ENCODE data around the gene OLFML2A. TPM values are rescaled to one million over a fixed set of nuclear protein-coding genes. Genes with fewer than 3 reads are reported as not detected.

OLFML2A gene
- total RNA-seq, 6 donors from 2014 or later: 4.2 to 35.6 (median 12.2) TPM

DNA sequence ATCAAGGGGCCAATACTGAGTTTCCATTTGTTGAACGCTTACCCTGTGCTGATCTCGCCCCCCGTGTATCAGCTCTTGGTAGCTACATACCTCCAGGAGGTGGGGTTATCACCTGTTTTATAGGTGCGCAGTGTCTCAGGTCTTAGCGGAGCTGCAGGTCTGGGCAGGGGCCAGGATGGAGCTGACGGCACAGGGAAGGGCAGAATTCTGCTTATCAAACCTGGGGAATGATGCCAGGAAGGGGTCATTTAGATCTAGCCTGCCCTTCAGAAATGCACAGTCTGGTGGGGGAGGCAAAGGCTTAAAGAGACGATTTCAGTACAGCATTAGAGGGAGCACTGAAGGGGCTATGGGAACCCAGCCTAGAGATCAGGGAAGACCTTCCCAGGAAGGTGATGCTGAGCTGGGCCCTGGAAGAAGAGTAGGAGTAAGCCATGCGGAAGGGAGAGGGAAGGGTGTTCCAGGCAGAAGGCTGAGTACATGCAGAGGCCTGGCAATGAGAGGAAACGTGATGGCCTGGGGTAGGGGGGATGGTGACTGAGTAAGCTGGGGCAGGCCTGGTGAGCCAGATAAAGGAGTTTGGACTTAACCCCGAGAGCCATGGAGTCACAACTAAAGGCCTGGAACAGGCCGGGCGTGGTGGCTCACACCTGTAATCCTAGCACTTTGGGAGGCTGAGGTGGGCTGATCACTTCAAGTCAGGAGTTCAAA lies 31.5 kb downstream of the OLFML2A start:
- no peak for ATAC-seq (ENCODE audit: low FRiP score in 2 of 2)

DNA sequence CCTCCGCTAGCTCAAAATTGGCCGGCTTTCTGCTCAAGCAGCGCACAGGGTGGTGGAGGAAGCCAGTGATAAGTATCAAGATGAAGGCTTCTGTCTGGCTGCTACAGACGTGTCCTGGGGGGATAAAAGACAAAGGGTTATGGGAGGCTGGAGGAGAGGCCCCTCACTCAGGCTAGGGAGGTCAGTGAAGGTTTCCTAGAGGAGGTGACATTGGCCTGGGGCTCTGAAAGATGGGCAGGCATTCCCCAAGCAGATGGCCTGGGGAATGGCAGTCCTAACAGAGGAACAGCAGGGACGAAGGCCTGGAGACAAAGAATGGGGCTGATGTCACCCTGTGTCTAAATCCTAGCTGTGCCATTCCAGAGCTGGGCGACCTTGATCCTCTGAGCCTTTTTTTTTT lies 32.3 kb downstream of the OLFML2A start:
- WGBS, 2 donors: 90 to 96% methylated on average over 6 of the region's 6 CpGs
- H3K9me3 ChIP-seq: no peaks in the 10 kb centered on the region
- no peak overlapping the region for H3K4me3 ChIP-seq
- H3K27ac ChIP-seq: no peak overlapping the region
- peaks cover 0 to 15% (median 0%) of the 10 kb centered on the region in 4 donors for H3K36me3 ChIP-seq
- no peak for TF ChIP-seq POLR2AphosphoS5 (IDR thresholded peaks at IDR 0.05)
- TF ChIP-seq EP300 (IDR thresholded peaks at IDR 0.05): no peak
- TF ChIP-seq, protein P1, sequence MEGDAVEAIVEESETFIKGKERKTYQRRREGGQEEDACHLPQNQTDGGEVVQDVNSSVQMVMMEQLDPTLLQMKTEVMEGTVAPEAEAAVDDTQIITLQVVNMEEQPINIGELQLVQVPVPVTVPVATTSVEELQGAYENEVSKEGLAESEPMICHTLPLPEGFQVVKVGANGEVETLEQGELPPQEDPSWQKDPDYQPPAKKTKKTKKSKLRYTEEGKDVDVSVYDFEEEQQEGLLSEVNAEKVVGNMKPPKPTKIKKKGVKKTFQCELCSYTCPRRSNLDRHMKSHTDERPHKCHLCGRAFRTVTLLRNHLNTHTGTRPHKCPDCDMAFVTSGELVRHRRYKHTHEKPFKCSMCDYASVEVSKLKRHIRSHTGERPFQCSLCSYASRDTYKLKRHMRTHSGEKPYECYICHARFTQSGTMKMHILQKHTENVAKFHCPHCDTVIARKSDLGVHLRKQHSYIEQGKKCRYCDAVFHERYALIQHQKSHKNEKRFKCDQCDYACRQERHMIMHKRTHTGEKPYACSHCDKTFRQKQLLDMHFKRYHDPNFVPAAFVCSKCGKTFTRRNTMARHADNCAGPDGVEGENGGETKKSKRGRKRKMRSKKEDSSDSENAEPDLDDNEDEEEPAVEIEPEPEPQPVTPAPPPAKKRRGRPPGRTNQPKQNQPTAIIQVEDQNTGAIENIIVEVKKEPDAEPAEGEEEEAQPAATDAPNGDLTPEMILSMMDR (IDR thresholded peaks at IDR 0.05): no peak
- no peak for TF ChIP-seq POLR2A (IDR thresholded peaks at IDR 0.05)
- peaks cover 0 to 6% (median 0%) of the 10 kb centered on the region in 4 donors for H3K4me1 ChIP-seq
- DNase-seq (no peak), ATAC-seq (ENCODE audit: low FRiP score in 2 of 2) (no peak)
- H3K27me3 ChIP-seq: no peaks in the 10 kb centered on the region

More for the DNA sequence above, 31.5 kb downstream of the OLFML2A start:
- Histone ChIP-seq H3K36me3 (peaks cover 0 to 15% (median 0%) of the 10 kb centered on the region in 4 donors), H3K9me3 (no peaks in the 10 kb centered on the region), H3K27ac (no peak overlapping the region), H3K4me3 (no peak overlapping the region), H3K4me1 (peaks cover 0 to 6% (median 0%) of the 10 kb centered on the region in 4 donors), H3K27me3 (no peaks in the 10 kb centered on the region)
- WGBS, 2 donors: 86 to 88% methylated on average over 10 to 12 of the region's 12 CpGs
- DNase-seq: no peak
- TF ChIP-seq POLR2AphosphoS5 (IDR thresholded peaks at IDR 0.05) (no peak), POLR2A (IDR thresholded peaks at IDR 0.05) (no peak), EP300 (IDR thresholded peaks at IDR 0.05) (no peak)
- TF ChIP-seq, protein P1 (IDR thresholded peaks at IDR 0.05): no peak

DNA sequence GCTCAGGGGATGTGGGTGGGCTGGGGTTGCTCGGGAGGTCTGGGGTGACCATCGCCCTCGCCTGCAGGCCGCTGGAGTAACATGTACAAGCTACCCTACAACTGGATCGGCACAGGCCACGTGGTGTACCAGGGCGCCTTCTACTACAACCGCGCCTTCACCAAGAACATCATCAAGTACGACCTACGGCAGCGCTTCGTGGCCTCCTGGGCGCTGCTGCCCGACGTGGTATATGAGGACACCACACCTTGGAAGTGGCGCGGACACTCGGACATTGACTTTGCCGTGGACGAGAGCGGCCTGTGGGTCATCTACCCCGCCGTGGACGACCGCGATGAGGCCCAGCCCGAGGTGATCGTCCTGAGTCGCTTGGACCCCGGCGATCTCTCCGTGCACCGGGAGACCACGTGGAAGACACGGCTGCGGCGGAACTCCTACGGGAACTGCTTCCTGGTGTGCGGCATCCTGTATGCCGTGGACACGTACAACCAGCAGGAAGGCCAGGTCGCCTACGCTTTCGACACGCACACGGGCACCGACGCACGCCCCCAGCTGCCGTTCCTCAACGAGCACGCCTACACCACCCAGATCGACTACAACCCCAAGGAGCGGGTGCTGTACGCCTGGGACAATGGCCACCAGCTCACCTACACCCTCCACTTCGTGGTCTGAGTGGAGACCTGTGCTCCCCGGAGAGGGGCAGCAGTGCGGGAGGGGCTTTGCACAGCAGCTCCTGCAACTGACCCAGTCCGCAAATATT lies 33.0 kb downstream of the OLFML2A start:
- TF ChIP-seq, protein P1 (IDR thresholded peaks at IDR 0.05): no peak
- TF ChIP-seq EP300 (IDR thresholded peaks at IDR 0.05) (no peak), POLR2AphosphoS5 (IDR thresholded peaks at IDR 0.05) (no peak), POLR2A (IDR thresholded peaks at IDR 0.05) (no peak)
- DNase-seq (peak in 1 of 2 donors; percentile 79), ATAC-seq (ENCODE audit: low FRiP score in 2 of 2) (no peak)
- Histone ChIP-seq H3K27me3 (no peaks in the 10 kb centered on the region), H3K9me3 (no peaks in the 10 kb centered on the region), H3K27ac (no peak overlapping the region), H3K4me3 (no peak overlapping the region), H3K36me3 (peaks cover 0 to 15% (median 0%) of the 10 kb centered on the region in 4 donors), H3K4me1 (peaks cover 0 to 6% (median 0%) of the 10 kb centered on the region in 4 donors)
- WGBS, 2 donors: 95 to 97% methylated on average over 33 to 59 of the region's 60 CpGs

DNA sequence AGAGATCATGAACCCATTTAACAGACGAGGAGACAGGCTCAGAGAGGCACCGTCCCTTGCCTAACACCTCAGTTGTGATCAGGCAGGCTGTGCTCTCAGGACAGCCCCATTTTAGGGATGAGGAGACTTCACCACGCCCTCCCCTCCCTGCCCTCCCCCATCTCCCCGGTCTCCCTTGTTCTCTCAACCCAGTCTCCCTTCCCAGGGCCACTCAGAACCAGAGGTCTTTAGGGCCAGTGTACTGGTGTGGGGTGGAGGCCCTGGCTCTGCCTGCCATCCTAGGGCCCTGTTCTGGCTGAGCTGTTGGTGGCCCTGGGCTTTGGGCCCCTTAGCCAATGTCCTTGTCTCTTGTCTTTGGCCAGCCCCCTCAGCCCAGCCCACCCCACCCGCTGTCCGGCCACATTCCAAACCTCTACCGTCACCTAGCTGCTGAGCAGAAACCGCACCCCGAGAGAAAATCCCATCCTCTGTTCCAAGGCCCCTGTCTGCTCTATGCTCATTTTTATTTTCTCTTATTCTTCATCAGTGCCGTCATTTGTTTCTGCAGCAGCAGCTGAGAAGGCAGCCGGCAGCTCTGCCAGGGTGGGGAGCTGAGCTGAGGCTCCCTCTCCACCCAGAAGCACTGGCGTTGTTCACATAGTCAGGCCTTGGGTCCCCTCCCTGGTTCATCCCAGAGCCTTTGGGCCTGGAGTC lies 33.9 kb downstream of the OLFML2A start:
- no peaks in the 10 kb centered on the region for H3K9me3 ChIP-seq
- peaks cover 0 to 15% (median 0%) of the 10 kb centered on the region in 4 donors for H3K36me3 ChIP-seq
- ATAC-seq (ENCODE audit: low FRiP score in 2 of 2): peak; percentile 17 to 82
- WGBS, 2 donors: 61 to 67% methylated on average over 12 of the region's 12 CpGs
- no peaks in the 10 kb centered on the region for H3K27me3 ChIP-seq
- TF ChIP-seq POLR2A (IDR thresholded peaks at IDR 0.05): no peak
- no peak for TF ChIP-seq EP300 (IDR thresholded peaks at IDR 0.05)
- TF ChIP-seq, protein P1 (IDR thresholded peaks at IDR 0.05): no peak
- no peak for TF ChIP-seq POLR2AphosphoS5 (IDR thresholded peaks at IDR 0.05)
- no peak overlapping the region for H3K27ac ChIP-seq
- peaks cover 0 to 6% (median 0%) of the 10 kb centered on the region in 4 donors for H3K4me1 ChIP-seq
- no peak overlapping the region for H3K4me3 ChIP-seq
- DNase-seq: no peak

Data from upper lobe of left lung (tissue), 6 donors.